ENCODE data around the gene PTCRA.
"Not testable (repeated sequence)": the region's sequence is repeated elsewhere in the genome, so short reads cannot be mapped to it uniquely, and the experiment has no call there.

Gene PTCRA

GRCh38 chr6:42947950-42948349, 32.1 kb downstream of the PTCRA start:
- no peak for DNase-seq (ENCODE audit: low read depth)
- no peak overlapping the region for H3K4me3 ChIP-seq (ENCODE audit: low read length)
- TF ChIP-seq CTCF (IDR thresholded peaks at IDR 0.05; ENCODE audit: insufficient read depth, low read depth, low read length, missing control alignments), result no peak

GRCh38 chr6:42952389-42952788, 36.5 kb downstream of the PTCRA start:
- no peak for TF ChIP-seq CTCF (IDR thresholded peaks at IDR 0.05; ENCODE audit: insufficient read depth, low read depth, low read length, missing control alignments)

DNA sequence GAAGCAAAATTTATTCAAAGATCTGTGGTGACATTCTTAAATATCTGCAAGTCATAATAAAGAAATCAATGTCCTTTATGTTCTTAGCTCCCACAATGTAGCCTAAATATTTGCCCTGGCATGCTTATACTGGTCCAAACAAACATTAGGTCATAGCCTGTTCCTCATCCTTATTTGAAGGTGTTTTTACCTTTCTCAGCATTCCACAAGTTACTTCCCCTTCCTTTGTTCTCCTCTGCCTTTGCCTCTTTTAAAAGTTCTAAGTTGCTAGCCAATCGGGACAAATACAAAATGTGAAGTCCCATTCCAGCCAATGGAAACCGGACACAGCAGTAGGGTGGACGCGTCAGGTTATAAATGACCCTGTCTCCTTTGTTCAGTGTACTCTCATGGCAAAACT, 38.6 kb downstream of the PTCRA start:
- DNase-seq (ENCODE audit: low read depth), result peak; percentile 40
- H3K4me3 ChIP-seq (ENCODE audit: low read length), result not testable (repeated sequence)

More at GRCh38 chr6:42952389-42952788, 36.5 kb downstream of the PTCRA start:
- no peak for DNase-seq (ENCODE audit: low read depth)
- no peak overlapping the region for H3K4me3 ChIP-seq (ENCODE audit: low read length)

DNA sequence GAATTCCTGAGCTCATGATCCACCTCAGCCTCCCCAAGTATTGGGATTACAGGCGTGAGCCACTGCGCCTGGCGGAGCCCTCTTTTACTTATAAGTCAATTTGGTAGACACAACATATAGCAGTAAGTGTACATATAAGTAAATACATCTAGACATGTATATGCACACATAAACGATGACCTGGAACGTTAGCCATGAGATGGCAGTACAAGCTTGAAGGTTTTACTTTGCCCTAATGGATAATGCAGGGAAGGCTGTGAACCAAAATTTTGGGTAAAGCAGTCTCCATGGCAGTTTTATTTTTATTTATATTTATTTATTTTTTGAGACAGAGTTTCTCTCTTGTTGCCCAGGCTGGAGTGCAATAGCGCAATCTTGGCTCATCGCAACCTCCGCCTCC, 42.3 kb downstream of the PTCRA start:
- TF ChIP-seq CTCF (IDR thresholded peaks at IDR 0.05; ENCODE audit: insufficient read depth, low read depth, low read length, missing control alignments), result no peak
- no peak overlapping the region for H3K4me3 ChIP-seq (ENCODE audit: low read length)
- DNase-seq (ENCODE audit: low read depth), result peak; percentile 19

GRCh38 chr6:42959917-42960242, 44.0 kb downstream of the PTCRA start:
- no peak for DNase-seq (ENCODE audit: low read depth)
- H3K4me3 ChIP-seq (ENCODE audit: low read length), result peak overlapping the region; percentile 47
- TF ChIP-seq CTCF (IDR thresholded peaks at IDR 0.05; ENCODE audit: insufficient read depth, low read depth, low read length, missing control alignments), result no peak

DNA sequence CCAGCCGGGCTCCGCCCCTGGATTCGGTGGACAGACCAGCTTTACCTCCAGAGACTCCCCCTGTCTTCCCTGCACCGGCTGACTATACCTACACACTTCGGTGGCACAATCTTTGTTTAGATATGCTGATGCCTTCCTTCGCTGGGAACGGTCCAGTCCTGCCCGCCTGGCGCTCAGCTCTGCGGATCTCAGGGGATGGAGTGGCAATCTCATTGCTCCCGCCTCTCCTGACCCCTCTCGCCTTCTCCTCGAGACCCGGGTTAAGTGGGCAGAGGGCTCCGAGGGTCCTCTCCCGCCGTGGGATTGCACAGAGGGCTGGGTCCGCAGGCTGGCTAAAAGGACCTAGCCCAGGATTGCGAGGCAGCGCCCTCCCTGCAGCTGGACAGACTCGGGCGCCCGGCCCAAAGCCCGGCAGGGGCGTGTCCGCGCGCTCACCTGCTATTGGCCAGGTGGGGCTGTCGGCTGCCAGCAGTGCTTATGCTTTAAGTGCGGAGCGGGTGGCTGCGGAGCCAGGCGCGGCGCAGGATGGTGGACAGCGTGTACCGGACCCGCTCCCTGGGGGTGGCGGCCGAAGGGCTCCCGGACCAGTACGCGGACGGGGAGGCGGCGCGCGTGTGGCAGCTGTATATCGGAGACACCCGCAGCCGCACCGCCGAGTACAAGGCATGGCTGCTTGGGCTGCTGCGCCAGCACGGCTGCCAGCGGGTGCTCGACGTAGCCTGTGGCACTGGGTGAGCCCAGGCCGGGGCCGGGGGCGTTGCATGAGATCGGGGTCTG, 44.6 kb downstream of the PTCRA start, which contains the start of gene GNMT:
Gene GNMT (plus strand): TSS at position 512 of the 777 bp plus-strand sequence. CDS start 14 bp downstream, at position 526.
- TF ChIP-seq CTCF (IDR thresholded peaks at IDR 0.05; ENCODE audit: insufficient read depth, low read depth, low read length, missing control alignments), result no peak
- peak; percentile 78 for DNase-seq (ENCODE audit: low read depth)
- H3K4me3 ChIP-seq (ENCODE audit: low read length), result peak within 1 kb of the TSS; percentile 47

DNA sequence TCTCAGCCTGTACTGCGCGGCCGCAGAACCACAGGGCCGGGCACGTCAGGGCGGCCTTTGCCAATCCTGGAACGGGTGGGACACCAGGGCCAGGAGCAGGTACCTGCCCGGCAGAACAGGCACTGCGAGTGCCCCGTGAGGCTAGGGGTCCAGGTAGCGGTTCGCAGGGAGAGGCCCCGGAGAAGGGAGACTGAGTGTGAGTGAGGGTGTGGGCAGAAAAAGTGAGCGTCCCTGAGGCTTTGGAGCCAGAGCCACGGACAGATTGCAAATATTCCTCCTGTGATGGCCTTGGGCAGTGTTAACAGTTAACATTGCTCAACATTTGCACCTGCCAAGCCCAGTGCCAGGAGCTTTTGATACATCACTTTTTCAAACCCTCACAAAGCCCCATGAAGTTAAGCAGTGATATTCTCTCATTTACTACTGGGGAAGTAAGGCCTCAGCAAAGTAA, 45.2 kb downstream of the PTCRA start:
- no peak for TF ChIP-seq CTCF (IDR thresholded peaks at IDR 0.05; ENCODE audit: insufficient read depth, low read depth, low read length, missing control alignments)
- DNase-seq (ENCODE audit: low read depth), result peak; percentile 30
- peak overlapping the region; percentile 47 for H3K4me3 ChIP-seq (ENCODE audit: low read length)

All from epithelial cell of esophagus (primary cell).